ENCODE results near the gene SAMSN1. TPM values are rescaled to one million over a fixed set of nuclear protein-coding genes. Genes with fewer than 3 reads are reported as not detected.
A peak's percentile ranks its signal among the peaks of the same experiment; 100 is the strongest.

Gene SAMSN1
- total RNA-seq: 1 to 10 TPM in 3 of 4 donors, under 1 TPM in 1; 0.29 to 3.0 (median 1.8) TPM

DNA sequence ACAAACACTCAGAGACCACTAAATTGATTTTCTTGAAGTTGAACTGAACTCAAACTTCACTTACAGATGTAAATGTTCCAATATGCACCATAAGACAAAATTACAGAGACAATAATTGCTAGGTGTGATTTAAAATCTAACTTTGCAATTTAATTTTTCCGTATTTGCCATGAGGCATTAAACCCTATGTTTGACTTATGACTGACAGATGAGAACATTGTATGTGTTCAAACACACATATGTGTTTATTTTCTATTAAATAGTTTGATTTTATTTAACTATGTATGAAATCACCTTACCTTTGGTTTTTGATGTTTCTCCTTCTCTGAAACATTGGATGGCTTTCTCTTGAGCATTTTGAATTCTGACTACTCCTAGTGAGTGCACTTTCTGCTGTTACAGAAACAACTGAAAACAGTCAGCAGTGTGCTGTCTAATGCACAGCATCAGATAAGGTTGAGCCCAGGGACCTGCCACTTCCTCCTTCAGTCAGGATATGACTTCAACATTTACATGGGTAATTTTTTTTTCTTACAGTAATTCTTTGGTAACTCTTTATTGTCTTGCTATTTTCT is at the start of gene SAMSN1:
Gene SAMSN1 (minus strand): TSS at position 410 of the 575 bp plus-strand sequence. CDS start 54 bp downstream, at position 356.
- intact Hi-C loops (cut with DNase I; ENCODE audit: low total_unique reads): no loop called here
- H3K27ac ChIP-seq: no peak within 1 kb of the TSS
- no peaks in the 10 kb centered on the region for H3K4me1 ChIP-seq
- no peaks in the 10 kb centered on the region for H3K9me3 ChIP-seq
- no peak within 1 kb of the TSS for H3K4me3 ChIP-seq
- DNase-seq: no peak
- TF ChIP-seq, protein P1, sequence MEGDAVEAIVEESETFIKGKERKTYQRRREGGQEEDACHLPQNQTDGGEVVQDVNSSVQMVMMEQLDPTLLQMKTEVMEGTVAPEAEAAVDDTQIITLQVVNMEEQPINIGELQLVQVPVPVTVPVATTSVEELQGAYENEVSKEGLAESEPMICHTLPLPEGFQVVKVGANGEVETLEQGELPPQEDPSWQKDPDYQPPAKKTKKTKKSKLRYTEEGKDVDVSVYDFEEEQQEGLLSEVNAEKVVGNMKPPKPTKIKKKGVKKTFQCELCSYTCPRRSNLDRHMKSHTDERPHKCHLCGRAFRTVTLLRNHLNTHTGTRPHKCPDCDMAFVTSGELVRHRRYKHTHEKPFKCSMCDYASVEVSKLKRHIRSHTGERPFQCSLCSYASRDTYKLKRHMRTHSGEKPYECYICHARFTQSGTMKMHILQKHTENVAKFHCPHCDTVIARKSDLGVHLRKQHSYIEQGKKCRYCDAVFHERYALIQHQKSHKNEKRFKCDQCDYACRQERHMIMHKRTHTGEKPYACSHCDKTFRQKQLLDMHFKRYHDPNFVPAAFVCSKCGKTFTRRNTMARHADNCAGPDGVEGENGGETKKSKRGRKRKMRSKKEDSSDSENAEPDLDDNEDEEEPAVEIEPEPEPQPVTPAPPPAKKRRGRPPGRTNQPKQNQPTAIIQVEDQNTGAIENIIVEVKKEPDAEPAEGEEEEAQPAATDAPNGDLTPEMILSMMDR (IDR thresholded peaks at IDR 0.05): no peak
- TF ChIP-seq POLR2A (IDR thresholded peaks at IDR 0.05): peak in 1 of 2 donors; percentile 38
- no peaks in the 10 kb centered on the region for H3K36me3 ChIP-seq
- H3K27me3 ChIP-seq: no peaks in the 10 kb centered on the region

GRCh38 chr21:14595449-14595848 is 49.3 kb upstream of the SAMSN1 start:
- Histone ChIP-seq H3K27ac (no peak overlapping the region), H3K4me1 (no peaks in the 10 kb centered on the region), H3K27me3 (no peaks in the 10 kb centered on the region), H3K4me3 (no peak overlapping the region), H3K36me3 (no peaks in the 10 kb centered on the region), H3K9me3 (no peaks in the 10 kb centered on the region)
- intact Hi-C loops (cut with DNase I; ENCODE audit: low total_unique reads): no loop called here
- TF ChIP-seq, protein P1 (IDR thresholded peaks at IDR 0.05): no peak
- no peak for TF ChIP-seq POLR2A (IDR thresholded peaks at IDR 0.05)
- no peak for DNase-seq

DNA sequence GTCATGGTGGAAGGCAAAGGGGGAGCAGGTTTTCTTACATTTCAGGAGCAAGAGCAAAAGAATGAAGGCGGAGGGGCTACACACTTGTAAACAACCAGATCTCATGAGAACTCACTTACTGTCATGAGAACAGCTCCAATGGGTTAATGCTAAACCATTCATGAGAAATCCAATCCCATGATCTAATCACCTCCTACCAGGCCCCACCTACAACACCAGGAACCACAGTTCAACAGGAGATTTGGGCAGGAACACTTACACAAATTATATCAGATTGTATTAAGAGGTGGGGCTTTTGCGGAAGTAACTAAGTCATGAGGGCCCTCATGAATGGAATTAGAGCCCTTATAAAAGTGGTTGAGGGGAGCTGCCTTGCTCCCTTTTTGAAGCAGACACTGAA is 48.9 kb upstream of the SAMSN1 start:
- intact Hi-C loops (cut with DNase I; ENCODE audit: low total_unique reads): no loop called here
- TF ChIP-seq, protein P1 (IDR thresholded peaks at IDR 0.05): no peak
- no peaks in the 10 kb centered on the region for H3K27me3 ChIP-seq
- no peak overlapping the region for H3K4me3 ChIP-seq
- no peaks in the 10 kb centered on the region for H3K4me1 ChIP-seq
- no peak overlapping the region for H3K27ac ChIP-seq
- no peak for DNase-seq
- no peaks in the 10 kb centered on the region for H3K36me3 ChIP-seq
- H3K9me3 ChIP-seq: no peaks in the 10 kb centered on the region

DNA sequence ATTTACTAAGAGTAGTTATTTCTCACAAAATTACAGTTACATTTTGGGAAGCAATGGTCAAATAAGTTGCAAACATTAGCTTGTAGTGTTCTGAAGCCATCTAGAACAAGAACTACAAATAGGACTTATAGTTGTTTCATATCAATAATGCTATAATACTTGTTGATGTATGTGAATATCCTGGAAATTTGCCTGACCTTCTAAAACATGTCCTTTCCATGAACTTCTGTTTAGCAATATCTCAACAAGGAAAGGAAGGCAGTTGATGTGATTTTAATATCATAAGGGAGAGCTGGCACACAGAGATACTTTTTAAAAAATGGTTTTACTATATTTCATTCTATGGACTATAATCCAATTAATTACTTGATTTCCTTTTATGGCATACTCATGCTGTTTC is 47.1 kb upstream of the SAMSN1 start:
- H3K4me1 ChIP-seq: no peaks in the 10 kb centered on the region
- no peaks in the 10 kb centered on the region for H3K27me3 ChIP-seq
- H3K36me3 ChIP-seq: no peaks in the 10 kb centered on the region
- no peaks in the 10 kb centered on the region for H3K9me3 ChIP-seq
- no peak overlapping the region for H3K4me3 ChIP-seq
- TF ChIP-seq, protein P1 (IDR thresholded peaks at IDR 0.05): no peak
- no peak for TF ChIP-seq POLR2A (IDR thresholded peaks at IDR 0.05)
- H3K27ac ChIP-seq: no peak overlapping the region
- intact Hi-C loops (cut with DNase I; ENCODE audit: low total_unique reads): no loop called here
- DNase-seq: no peak

- Histone ChIP-seq H3K9me3 (no peaks in the 10 kb centered on the region), H3K27me3 (no peaks in the 10 kb centered on the region), H3K4me1 (no peaks in the 10 kb centered on the region), H3K4me3 (no peak overlapping the region), H3K36me3 (no peaks in the 10 kb centered on the region), H3K27ac (peak overlapping the region in 1 of 2 donors; percentile 2)
- intact Hi-C loops (cut with DNase I; ENCODE audit: low total_unique reads): no loop called here
- TF ChIP-seq, protein P1 (IDR thresholded peaks at IDR 0.05): no peak
- DNase-seq: no peak
Measured at GRCh38 chr21:14592296-14593000, 46.3 kb upstream of the SAMSN1 start.

All from uterus (tissue), 4 donors.